GM10266 (cell line): ENCODE results near the gene SUCLG2.

Source experiments
- DNase-seq: peaks from one replicate; pipeline ENCODE4 v3.0.0; 2012; ENCODE audit errors: extremely low spot score
- CTCF ChIP-seq: IDR thresholded peaks from 2 replicates; pipeline ENCODE4 v1.5.1; 2012; ENCODE audit warnings: mild to moderate bottlenecking, low read depth; ENCODE audit not compliant: control insufficient read depth, insufficient read depth; ENCODE audit errors: missing control alignments

The SUCLG2 gene

GRCh38 chr3:67421912-67422311 is 232.5 kb downstream of the SUCLG2 start:
- DNase-seq = no peak
- TF ChIP-seq CTCF = no peak

GRCh38 chr3:67419779-67420178 is 234.6 kb downstream of the SUCLG2 start:
- DNase-seq = no peak
- no peak for TF ChIP-seq CTCF

GRCh38 chr3:67419218-67419529 is 235.2 kb downstream of the SUCLG2 start:
- TF ChIP-seq CTCF = no peak
- no peak for DNase-seq

GRCh38 chr3:67418426-67419217 is 235.8 kb downstream of the SUCLG2 start:
- DNase-seq = no peak
- no peak for TF ChIP-seq CTCF

GRCh38 chr3:67416703-67417102 is 237.7 kb downstream of the SUCLG2 start:
- no peak for TF ChIP-seq CTCF
- no peak for DNase-seq

- DNase-seq = no peak
- no peak for TF ChIP-seq CTCF
Observed at GRCh38 chr3:67415511-67415910, 238.9 kb downstream of the SUCLG2 start.

- DNase-seq = no peak
- TF ChIP-seq CTCF = no peak
Observed at GRCh38 chr3:67414740-67415139, 239.7 kb downstream of the SUCLG2 start.
